ENCODE data around the gene CAMK2N1.
A peak's percentile ranks its signal among the peaks of the same experiment; 100 is the strongest.
"Not testable (repeated sequence)": the region's sequence is repeated elsewhere in the genome, so short reads cannot be mapped to it uniquely, and the experiment has no call there.

Gene CAMK2N1

GRCh38 chr1:20485527-20486456, at the start of gene CAMK2N1:
CAMK2N1 (minus strand) TSS chr1:20486210; CDS start chr1:20485379, 831 bp downstream.
- DNase-seq (ENCODE audit: low spot score), result no peak

GRCh38 chr1:20534659-20535417, 48.8 kb upstream of the CAMK2N1 start:
- DNase-seq (ENCODE audit: low spot score), result no peak

DNA sequence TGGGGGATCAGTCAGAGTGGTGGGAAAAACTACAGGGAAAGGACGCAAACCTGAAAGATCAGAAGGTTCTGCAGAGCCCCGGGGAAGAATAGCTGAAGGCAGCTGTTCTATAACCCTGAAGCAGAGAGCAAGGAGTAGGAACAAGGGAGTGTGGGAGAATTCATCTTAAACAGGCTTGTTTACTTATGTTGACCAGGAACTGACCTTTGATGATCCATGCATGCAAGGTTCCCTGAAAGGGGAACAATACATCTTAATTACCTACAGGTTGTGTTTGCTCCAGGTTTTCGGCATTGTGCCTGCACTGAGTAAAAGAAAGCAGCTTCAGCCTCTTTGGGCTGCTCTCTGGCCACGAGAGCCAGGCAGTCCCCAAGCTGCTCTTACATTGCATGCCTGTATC, 47.6 kb upstream of the CAMK2N1 start:
- no peak for DNase-seq (ENCODE audit: low spot score)

GRCh38 chr1:20530901-20531300, 44.9 kb upstream of the CAMK2N1 start:
- DNase-seq (ENCODE audit: low spot score), result no peak

GRCh38 chr1:20530306-20530705, 44.3 kb upstream of the CAMK2N1 start:
- DNase-seq (ENCODE audit: low spot score), result no peak

GRCh38 chr1:20528221-20528620, 42.2 kb upstream of the CAMK2N1 start:
- DNase-seq (ENCODE audit: low spot score), result no peak

- no peak for DNase-seq (ENCODE audit: low spot score)
These were observed 40.3 kb upstream of the CAMK2N1 start for GRCh38 chr1:20526267-20526666.

GRCh38 chr1:20521960-20522861, 36.2 kb upstream of the CAMK2N1 start:
- peak; percentile 40 for DNase-seq (ENCODE audit: low spot score)

GRCh38 chr1:20519609-20520262, 33.7 kb upstream of the CAMK2N1 start:
- not testable (repeated sequence) for DNase-seq (ENCODE audit: low spot score)

GRCh38 chr1:20511518-20512428, 25.8 kb upstream of the CAMK2N1 start:
- DNase-seq (ENCODE audit: low spot score), result no peak

GRCh38 chr1:20508411-20508771, 22.4 kb upstream of the CAMK2N1 start:
- no peak for DNase-seq (ENCODE audit: low spot score)

- DNase-seq (ENCODE audit: low spot score), result peak; percentile 95
These were observed 21.8 kb upstream of the CAMK2N1 start, which contains the start of gene MUL1 for GRCh38 chr1:20507564-20508410. MUL1 (minus strand) TSS chr1:20508151; CDS start chr1:20508024, 127 bp downstream.

DNA sequence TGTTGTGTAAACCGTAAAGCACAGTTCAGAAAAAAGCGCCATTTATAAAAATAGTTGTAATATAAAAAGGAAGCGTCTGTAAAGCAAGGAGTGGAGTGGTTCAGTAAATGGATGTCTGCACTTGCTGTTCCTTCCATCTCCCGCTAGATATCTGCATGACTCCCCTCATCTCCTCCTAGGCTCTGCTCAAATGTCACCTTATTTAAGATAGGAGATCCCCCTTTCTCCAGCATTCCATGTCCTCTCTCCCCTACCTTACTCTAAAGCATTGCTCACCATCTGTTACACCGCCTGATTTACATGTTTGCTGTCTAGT, 21.2 kb upstream of the CAMK2N1 start:
- DNase-seq (ENCODE audit: low spot score), result no peak

- DNase-seq (ENCODE audit: low spot score), result no peak
These were observed 19.5 kb upstream of the CAMK2N1 start for GRCh38 chr1:20505488-20505887.

DNA sequence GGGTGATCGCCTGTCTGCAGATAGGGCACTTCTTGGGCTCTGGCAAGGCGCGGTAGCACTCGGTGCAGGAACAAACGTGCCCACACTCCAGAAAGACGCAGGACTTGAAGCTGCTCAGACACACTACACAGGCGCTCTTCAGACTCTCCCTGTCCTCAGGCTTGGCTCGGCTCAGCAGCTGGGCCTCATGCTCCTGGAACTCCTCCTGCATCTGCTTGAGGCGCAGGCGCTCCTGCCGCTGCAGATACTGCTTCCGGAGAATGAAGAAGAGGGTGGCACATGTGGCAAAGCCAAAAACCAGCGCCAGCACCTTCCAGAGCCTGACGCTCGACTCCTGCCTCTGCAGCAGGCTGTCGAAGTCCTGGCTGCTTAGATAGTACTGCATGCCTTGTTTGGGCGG, 14.7 kb upstream of the CAMK2N1 start:
- no peak for DNase-seq (ENCODE audit: low spot score)

DNA sequence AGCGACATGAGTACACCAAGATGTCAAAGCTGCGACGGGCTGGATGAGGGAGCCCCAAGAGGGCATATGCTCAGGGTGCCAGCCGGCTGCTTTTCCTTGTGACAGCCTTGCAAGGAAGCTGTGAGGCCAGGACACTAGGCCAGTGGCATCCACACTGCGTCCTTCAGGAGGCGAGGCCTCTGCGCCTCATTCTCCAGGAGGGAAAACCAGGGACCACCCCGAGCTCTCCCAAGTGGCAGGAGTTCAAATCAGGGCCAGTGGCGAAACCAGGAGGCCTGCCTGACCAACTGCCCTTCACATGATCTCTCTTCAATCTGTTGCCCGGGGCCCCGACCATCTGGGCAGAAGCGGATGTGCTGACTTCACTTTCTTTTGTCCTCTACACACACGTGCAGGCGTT, 13.7 kb upstream of the CAMK2N1 start:
- no peak for DNase-seq (ENCODE audit: low spot score)

- DNase-seq (ENCODE audit: low spot score), result no peak
These were observed 13.1 kb upstream of the CAMK2N1 start for GRCh38 chr1:20499105-20499504.

DNA sequence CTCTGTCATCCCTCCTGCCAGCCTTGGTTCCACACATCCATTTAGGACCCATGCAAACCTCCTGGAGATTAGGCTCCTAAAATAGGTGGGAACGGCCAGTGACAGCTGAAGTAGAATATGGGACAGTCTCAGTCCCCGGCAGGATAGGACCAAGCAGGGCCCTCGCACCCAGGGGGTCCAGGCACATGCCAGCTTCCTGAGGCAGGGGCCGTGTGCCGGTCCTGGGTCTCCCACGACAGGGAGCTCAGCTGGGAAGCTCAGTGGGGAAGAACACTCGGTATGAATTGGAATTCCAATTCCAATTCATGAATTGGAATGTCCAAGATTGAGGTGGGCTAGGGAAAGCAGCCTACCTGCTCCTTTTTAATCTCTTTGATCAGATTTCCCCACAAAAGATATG, 12.1 kb upstream of the CAMK2N1 start:
- no peak for DNase-seq (ENCODE audit: low spot score)

GRCh38 chr1:20497506-20497905, 11.5 kb upstream of the CAMK2N1 start:
- no peak for DNase-seq (ENCODE audit: low spot score)
